Right atrium auricular region (tissue), 2 donors: ENCODE measurements around the gene FOXL3. TPM values are rescaled to one million over a fixed set of nuclear protein-coding genes. Genes with fewer than 3 reads are reported as not detected.
"Not testable (repeated sequence)": the region's sequence is repeated elsewhere in the genome, so short reads cannot be mapped to it uniquely, and the experiment has no call there.

Source experiments
- DNase-seq: peaks from one replicate; pipeline ENCODE4 v3.0.0-alpha.2; 2019; ENCODE audit warnings: low spot score
- H3K27ac ChIP-seq, 2 donors: fragments of 200-600 bp; sonication (generic); 1 replicate in 1 of 2; 2 replicates in 1 of 2; pipeline ENCODE4 v1.5.1; 2016 to 2019
- H3K27me3 ChIP-seq, 2 donors: fragments of 200-600 bp; sonication (generic); one replicate each; pipeline versions ENCODE4 v1.5.1 to v1.6.0; 2017 to 2019
- H3K36me3 ChIP-seq: fragments of 200-600 bp; sonication (generic); one replicate; pipeline ENCODE4 v1.5.1; 2016
- H3K4me1 ChIP-seq, 2 donors: fragments of 200-600 bp; sonication (generic); one replicate each; pipeline versions ENCODE4 v1.5.1 to v1.6.0; 2017 to 2019
- H3K4me3 ChIP-seq, 2 donors: fragments of 200-600 bp; sonication (generic); 1 replicate in 1 of 2; 2 replicates in 1 of 2; pipeline ENCODE4 v1.5.1; 2017 to 2019; ENCODE audit warnings: mild to moderate bottlenecking in 1 of 2, moderate library complexity in 1 of 2
- H3K9me3 ChIP-seq, 2 donors: fragments of 200-600 bp; sonication (generic); one replicate each; pipeline ENCODE4 v1.5.1; 2019
- total RNA-seq, 2 donors: library from RNA; depleted of rRNA; stranded (reverse); fragments of >200 nt; gene quantifications; one replicate each; pipeline ENCODE4 v1.1.0, GENCODE V29; 2016
- TF ChIP-seq, protein P1 (sequence below), 2 donors: fragments of 200-600 bp; sonication (generic); IDR thresholded peaks; one replicate each; pipeline ENCODE4 v1.5.1; 2019; ENCODE audit warnings: antibody characterized with exemption in 2 of 2

The FOXL3 gene
- total RNA-seq, 2 donors from 2014 or later: not detected

DNA sequence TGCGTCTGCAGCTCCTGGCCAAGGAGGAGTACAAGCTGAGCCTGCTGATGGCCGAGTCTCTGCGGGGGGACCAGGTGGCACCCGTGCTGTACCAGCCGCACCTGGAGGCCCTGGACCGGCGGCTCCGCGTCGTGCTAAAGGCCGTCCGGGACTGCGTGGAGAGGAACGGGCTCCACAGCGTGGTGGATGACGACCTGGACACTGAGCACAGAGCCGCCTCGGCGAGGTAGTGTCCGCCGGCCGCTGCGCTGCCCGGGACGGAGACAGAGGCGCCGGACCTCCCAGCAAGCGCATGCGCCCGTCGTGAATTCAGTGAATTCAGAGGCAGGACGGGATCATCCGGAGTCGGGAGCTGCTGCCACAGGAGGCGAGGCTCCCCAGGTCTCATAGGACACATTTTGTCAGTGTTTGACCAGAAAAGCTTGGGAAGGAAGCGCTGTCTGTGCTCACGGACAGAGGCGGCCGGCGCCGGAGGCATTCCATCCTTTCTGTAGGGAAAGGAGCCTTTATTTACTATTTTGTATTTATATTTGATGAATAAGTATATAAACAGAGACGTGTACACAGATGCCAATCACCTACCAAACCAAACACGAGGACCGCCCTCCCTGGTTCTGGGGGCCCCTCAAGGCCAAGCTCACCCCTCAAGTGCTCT lies 30.1 kb upstream of the FOXL3 start:
- no peak for DNase-seq
- Histone ChIP-seq H3K9me3 (no peaks in the 10 kb centered on the region), H3K4me1 (no peaks in the 10 kb centered on the region), H3K27me3 (no peaks in the 10 kb centered on the region), H3K4me3 (no peak overlapping the region), H3K27ac (no peak overlapping the region), H3K36me3 (peaks cover 39% of the 10 kb centered on the region)
- TF ChIP-seq, protein P1, sequence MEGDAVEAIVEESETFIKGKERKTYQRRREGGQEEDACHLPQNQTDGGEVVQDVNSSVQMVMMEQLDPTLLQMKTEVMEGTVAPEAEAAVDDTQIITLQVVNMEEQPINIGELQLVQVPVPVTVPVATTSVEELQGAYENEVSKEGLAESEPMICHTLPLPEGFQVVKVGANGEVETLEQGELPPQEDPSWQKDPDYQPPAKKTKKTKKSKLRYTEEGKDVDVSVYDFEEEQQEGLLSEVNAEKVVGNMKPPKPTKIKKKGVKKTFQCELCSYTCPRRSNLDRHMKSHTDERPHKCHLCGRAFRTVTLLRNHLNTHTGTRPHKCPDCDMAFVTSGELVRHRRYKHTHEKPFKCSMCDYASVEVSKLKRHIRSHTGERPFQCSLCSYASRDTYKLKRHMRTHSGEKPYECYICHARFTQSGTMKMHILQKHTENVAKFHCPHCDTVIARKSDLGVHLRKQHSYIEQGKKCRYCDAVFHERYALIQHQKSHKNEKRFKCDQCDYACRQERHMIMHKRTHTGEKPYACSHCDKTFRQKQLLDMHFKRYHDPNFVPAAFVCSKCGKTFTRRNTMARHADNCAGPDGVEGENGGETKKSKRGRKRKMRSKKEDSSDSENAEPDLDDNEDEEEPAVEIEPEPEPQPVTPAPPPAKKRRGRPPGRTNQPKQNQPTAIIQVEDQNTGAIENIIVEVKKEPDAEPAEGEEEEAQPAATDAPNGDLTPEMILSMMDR (IDR thresholded peaks at IDR 0.05): no peak

GRCh38 chr7:260441-261281 lies 29.3 kb upstream of the FOXL3 start:
- no peak for DNase-seq

GRCh38 chr7:261341-262250 lies 28.4 kb upstream of the FOXL3 start:
- no peak overlapping the region for H3K27ac ChIP-seq
- no peak for DNase-seq
- H3K27me3 ChIP-seq: no peaks in the 10 kb centered on the region
- H3K4me1 ChIP-seq: no peaks in the 10 kb centered on the region
- peaks cover 36% of the 10 kb centered on the region for H3K36me3 ChIP-seq
- TF ChIP-seq, protein P1 (IDR thresholded peaks at IDR 0.05): no peak
- no peaks in the 10 kb centered on the region for H3K9me3 ChIP-seq
- H3K4me3 ChIP-seq: no peak overlapping the region

More at GRCh38 chr7:260441-261281, 29.3 kb upstream of the FOXL3 start:
- Histone ChIP-seq H3K4me3 (no peak overlapping the region), H3K4me1 (no peaks in the 10 kb centered on the region), H3K9me3 (no peaks in the 10 kb centered on the region), H3K27ac (no peak overlapping the region), H3K36me3 (peaks cover 39% of the 10 kb centered on the region), H3K27me3 (no peaks in the 10 kb centered on the region)
- TF ChIP-seq, protein P1 (IDR thresholded peaks at IDR 0.05): no peak

GRCh38 chr7:262251-262572 lies 27.8 kb upstream of the FOXL3 start:
- no peaks in the 10 kb centered on the region for H3K9me3 ChIP-seq
- H3K27ac ChIP-seq: no peak overlapping the region
- TF ChIP-seq, protein P1 (IDR thresholded peaks at IDR 0.05): no peak
- H3K4me3 ChIP-seq: no peak overlapping the region
- no peaks in the 10 kb centered on the region for H3K4me1 ChIP-seq
- DNase-seq: no peak
- peaks cover 30% of the 10 kb centered on the region for H3K36me3 ChIP-seq
- no peaks in the 10 kb centered on the region for H3K27me3 ChIP-seq

DNA sequence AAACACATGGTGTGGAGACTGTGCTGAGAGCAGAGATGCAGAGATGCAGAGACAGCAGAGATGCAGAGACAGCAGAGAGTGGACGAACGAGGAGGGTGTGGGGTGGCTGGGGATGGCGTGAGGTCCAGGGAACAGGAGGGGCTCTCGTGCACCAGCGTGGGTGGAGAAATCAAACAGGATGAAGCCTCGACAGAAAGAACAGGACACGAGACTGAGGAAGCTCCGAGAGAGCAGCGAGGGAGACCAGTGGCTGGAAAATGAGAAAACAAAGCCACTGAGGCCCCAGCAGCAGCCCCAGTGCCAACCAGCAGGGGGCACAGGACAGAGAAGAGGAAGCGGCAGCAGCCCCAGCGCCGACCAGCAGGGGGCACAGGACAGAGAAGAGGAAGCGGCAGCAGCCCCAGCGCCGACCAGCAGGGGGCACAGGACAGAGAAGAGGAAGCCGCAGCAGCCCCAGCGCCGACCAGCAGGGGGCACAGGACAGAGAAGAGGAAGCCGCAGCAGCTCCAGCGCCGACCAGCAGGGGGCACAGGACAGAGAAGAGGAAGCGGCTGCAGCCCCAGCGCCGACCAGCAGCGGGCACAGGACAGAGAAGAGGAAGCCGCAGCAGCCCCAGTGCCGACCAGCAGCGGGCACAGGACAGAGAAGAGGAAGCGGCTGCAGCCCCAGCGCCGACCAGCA lies 27.2 kb upstream of the FOXL3 start:
- not testable (repeated sequence) for H3K9me3 ChIP-seq, H3K27me3 ChIP-seq, DNase-seq, H3K27ac ChIP-seq, H3K4me3 ChIP-seq, H3K4me1 ChIP-seq
- TF ChIP-seq, protein P1 (IDR thresholded peaks at IDR 0.05): peak in 1 of 2 donors; percentile 38
- H3K36me3 ChIP-seq: peaks cover 27% of the 10 kb centered on the region
